Dendritic cell treated with granulocyte-macrophage colony-stimulating factor and Interleukin-4, amounts not matched to agents 40 ng/mL and 50 ng/mL, for 4 days (primary cell): ENCODE data around the gene SLC17A2.

Source experiments
- H3K27ac Mint-ChIP-seq: one replicate; pipeline ENCODE4 v1.8.0; 2022; ENCODE audit warnings: mild to moderate bottlenecking, mixed read lengths
- H3K27me3 Mint-ChIP-seq: one replicate; pipeline ENCODE4 v1.8.0; 2022; ENCODE audit warnings: mild to moderate bottlenecking, mixed read lengths
- H3K36me3 Mint-ChIP-seq: one replicate; pipeline ENCODE4 v1.8.0; 2022; ENCODE audit warnings: low read depth, mixed read lengths
- H3K4me1 Mint-ChIP-seq: one replicate; pipeline ENCODE4 v1.8.0; 2022; ENCODE audit warnings: low read depth, mixed read lengths
- H3K4me3 Mint-ChIP-seq: one replicate; pipeline ENCODE4 v1.8.0; 2022; ENCODE audit warnings: mild to moderate bottlenecking, moderate library complexity, mixed read lengths
- H3K9me3 Mint-ChIP-seq: one replicate; pipeline ENCODE4 v1.8.0; 2022; ENCODE audit warnings: mixed read lengths
- intact Hi-C: fragments of 100-400 bp; cut with micrococcal nuclease; formaldehyde crosslinking; loops from one replicate; pipeline ENCODE4 v1.15.0; 2022

SLC17A2 gene

GRCh38 chr6:25874822-25875562 lies 55.5 kb downstream of the SLC17A2 start:
- Mint-ChIP-seq H3K27me3 (no peaks in the 10 kb centered on the region), H3K4me3 (no peak overlapping the region), H3K36me3 (no peaks in the 10 kb centered on the region), H3K4me1 (no peaks in the 10 kb centered on the region), H3K9me3 (no peaks in the 10 kb centered on the region), H3K27ac (no peak overlapping the region)
- intact Hi-C loops: no loop called here

GRCh38 chr6:25874118-25874517 lies 56.4 kb downstream of the SLC17A2 start, which contains the start of gene SLC17A3:
Gene SLC17A3, minus strand, starts transcription at chr6:25874243. Its CDS starts 5,856 bp downstream, at chr6:25868387.
- Mint-ChIP-seq H3K27ac (no peak within 1 kb of the TSS), H3K4me1 (no peaks in the 10 kb centered on the region), H3K9me3 (no peaks in the 10 kb centered on the region), H3K36me3 (no peaks in the 10 kb centered on the region), H3K4me3 (no peak within 1 kb of the TSS), H3K27me3 (no peaks in the 10 kb centered on the region)
- intact Hi-C loops: no loop called here

- H3K27ac Mint-ChIP-seq: no peak overlapping the region
- intact Hi-C loops: no loop called here
- H3K4me1 Mint-ChIP-seq: no peaks in the 10 kb centered on the region
- no peaks in the 10 kb centered on the region for H3K9me3 Mint-ChIP-seq
- no peaks in the 10 kb centered on the region for H3K36me3 Mint-ChIP-seq
- H3K4me3 Mint-ChIP-seq: no peak overlapping the region
- H3K27me3 Mint-ChIP-seq: no peaks in the 10 kb centered on the region
Observed at GRCh38 chr6:25872814-25873213, 57.7 kb downstream of the SLC17A2 start.

GRCh38 chr6:25869840-25870239 lies 60.7 kb downstream of the SLC17A2 start:
- Mint-ChIP-seq H3K27ac (no peak overlapping the region), H3K4me3 (no peak overlapping the region), H3K36me3 (no peaks in the 10 kb centered on the region), H3K9me3 (no peaks in the 10 kb centered on the region), H3K4me1 (no peaks in the 10 kb centered on the region), H3K27me3 (peaks cover under 1% of the 10 kb centered on the region)
- intact Hi-C loops: no loop called here

- no peak overlapping the region for H3K4me3 Mint-ChIP-seq
- intact Hi-C loops: no loop called here
- no peaks in the 10 kb centered on the region for H3K36me3 Mint-ChIP-seq
- no peak overlapping the region for H3K27ac Mint-ChIP-seq
- H3K27me3 Mint-ChIP-seq: peaks cover 3% of the 10 kb centered on the region
- H3K9me3 Mint-ChIP-seq: no peaks in the 10 kb centered on the region
- H3K4me1 Mint-ChIP-seq: peaks cover 9% of the 10 kb centered on the region
Observed at GRCh38 chr6:25868436-25869183, 61.9 kb downstream of the SLC17A2 start.

- Mint-ChIP-seq H3K9me3 (no peaks in the 10 kb centered on the region), H3K4me1 (peaks cover 9% of the 10 kb centered on the region), H3K27me3 (peaks cover 3% of the 10 kb centered on the region), H3K27ac (no peak overlapping the region), H3K4me3 (no peak overlapping the region), H3K36me3 (no peaks in the 10 kb centered on the region)
- intact Hi-C loops: no loop called here
Observed at GRCh38 chr6:25866011-25866410, 64.5 kb downstream of the SLC17A2 start.

GRCh38 chr6:25863360-25863759 lies 67.1 kb downstream of the SLC17A2 start:
- H3K36me3 Mint-ChIP-seq: no peaks in the 10 kb centered on the region
- no peak overlapping the region for H3K4me3 Mint-ChIP-seq
- no peaks in the 10 kb centered on the region for H3K9me3 Mint-ChIP-seq
- intact Hi-C loops: no loop called here
- H3K27me3 Mint-ChIP-seq: peaks cover 3% of the 10 kb centered on the region
- H3K4me1 Mint-ChIP-seq: peaks cover 9% of the 10 kb centered on the region
- no peak overlapping the region for H3K27ac Mint-ChIP-seq
